SU-DHL-6 (cell line): Measurements from ENCODE around the gene KLHL40.

Experiments
- CTCF ChIP-seq: fragments of 200-600 bp; sonication (generic); IDR thresholded peaks from one replicate; pipeline ENCODE4 v1.5.1; 2017; ENCODE audit warnings: antibody characterized with exemption, mild to moderate bottlenecking, low read length, moderate library complexity; ENCODE audit not compliant: insufficient read depth, poor library complexity, severe bottlenecking
- EZH2phosphoT487 ChIP-seq: fragments of 200-600 bp; sonication (generic), shearing (Covaris generic); conservative IDR thresholded peaks from 2 replicates; pipeline ENCODE4 v1.6.1; 2018; ENCODE audit warnings: mild to moderate bottlenecking, antibody characterized with exemption, low read length, moderate library complexity, mixed read lengths

GRCh38 chr3:42721690-42722089 is 36.4 kb downstream of the KLHL40 start:
- TF ChIP-seq CTCF (no peak), EZH2phosphoT487 (no peak)
